GDM1 (cell line): ENCODE data around the gene KRT76.

Experiments
- DNase-seq: peaks from one replicate; lab custom pipeline; 2025; lab: John Stamatoyannopoulos, UW

The KRT76 gene

DNA sequence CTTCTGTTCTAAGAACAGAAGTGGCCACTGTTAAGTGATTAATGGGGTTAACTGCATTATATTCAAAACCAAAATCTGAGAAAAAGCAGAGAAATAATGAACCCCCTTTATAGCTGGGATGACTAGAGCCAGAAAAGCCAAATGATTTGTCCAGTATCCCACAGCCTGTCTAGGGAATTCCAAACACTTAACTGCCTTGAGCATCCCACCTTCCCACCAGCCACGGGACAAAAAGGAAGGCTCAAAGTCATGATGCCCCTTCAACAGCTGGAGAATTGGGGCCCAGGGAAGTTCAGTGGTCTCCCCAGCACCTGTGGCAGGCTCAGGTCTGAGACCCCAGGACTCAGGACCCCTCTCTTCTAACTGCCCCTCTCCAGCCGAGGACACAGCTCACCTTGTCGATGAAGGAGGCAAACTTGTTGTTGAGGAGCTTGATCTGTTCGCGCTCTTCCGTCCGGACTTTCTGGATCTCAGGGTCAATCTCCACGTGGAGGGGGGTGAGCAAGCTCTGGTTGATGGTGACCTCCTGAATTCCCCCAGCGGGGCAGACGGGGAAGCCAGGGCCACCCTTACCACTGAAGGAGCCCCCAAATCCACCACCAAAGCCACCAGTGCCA is 36.2 kb upstream of the KRT76 start:
- DNase-seq: no peak

DNA sequence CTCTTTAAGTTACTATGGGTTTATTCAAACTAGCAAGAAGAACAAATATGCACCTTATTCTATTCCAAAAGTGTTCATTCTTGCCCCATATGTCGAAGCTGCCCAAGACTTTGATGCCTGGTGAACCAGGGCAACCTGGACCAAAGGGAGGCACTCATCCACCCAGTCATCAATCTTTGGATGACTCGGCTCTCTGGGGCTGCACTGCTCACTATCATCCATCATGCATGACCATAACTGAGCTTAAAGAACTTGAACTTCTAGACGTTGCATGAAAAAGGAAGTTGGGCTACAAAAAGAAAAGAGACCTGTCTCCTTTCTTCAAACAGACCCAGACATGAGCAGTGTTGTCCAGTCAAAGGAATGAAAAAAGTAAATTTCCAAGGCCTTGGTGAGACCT is 35.6 kb upstream of the KRT76 start:
- DNase-seq: no peak

DNA sequence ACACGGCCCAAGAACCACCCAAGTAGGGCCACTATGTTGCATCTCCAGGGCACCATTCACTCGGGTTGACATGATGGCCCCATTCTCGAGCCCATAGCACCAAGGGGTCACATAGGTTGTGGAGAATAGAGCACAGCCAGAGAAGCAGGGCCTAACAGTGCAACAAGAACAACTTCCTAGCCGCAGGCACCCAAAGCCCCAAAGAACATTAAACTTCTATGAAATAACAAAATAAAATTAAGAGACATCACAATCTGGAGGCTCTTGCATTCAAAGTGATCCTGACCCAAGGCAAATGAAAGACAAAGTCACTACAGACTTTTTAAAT is 34.9 kb upstream of the KRT76 start:
- DNase-seq: no peak

DNA sequence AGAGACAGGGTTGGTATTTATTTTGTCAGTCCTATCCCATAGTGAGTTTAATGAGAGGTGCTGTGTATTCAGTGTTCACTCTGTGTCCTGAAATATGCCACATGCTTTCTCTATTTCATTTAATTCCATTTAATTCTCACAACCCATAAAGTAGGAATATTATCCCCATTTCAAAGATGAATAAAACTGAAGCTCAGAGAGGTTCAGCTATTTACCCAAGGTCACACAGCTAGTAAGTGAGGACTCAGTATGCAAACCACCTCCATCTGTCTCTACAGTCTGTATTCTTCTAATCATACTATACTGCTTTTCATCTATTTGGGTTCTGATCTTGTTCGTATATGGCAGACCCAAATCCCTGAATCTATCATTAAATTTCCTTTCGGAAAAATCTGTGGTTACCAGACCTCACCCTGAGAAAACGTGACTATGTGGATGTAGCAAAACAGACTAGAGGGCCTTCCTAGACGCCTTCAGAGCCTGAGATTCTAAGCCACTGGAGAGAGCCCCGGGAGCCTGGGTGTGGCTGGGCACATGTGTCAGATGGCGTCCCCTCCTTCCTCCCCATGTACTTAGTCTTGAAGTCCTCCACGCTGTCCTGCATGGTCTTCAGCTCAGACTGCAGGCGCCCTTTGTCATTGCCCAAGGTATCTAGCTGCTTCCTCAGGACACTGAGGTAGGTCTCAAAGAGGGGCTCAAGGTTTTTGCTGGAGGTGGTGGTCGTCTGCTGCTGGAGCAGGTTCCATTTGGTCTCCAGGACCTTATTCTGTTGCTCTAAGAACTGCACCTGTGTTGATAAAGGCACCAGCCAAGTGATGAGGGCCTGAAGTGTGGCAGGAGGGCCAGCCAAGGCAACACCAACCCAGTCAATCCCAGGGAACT is 34.3 kb upstream of the KRT76 start:
- DNase-seq: no peak

DNA sequence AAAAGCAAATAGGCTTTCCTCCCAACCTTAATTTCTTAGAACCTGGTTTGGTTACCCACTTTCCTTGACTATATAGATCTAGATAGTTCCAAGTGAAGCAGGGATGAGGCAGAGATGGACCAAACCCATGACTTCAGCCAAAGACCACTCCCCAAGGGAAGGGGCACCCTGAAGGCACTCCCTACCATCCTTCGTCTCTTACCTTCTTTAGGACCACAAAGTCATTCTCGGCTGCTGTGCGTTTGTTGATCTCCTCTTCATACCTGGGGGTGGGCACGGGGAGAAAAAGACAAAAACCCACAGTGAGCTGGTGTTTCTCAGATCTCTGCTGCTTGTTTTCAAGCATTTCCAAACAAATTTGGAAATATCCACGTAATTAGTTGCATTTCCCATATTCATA is 33.4 kb upstream of the KRT76 start:
- no peak for DNase-seq

DNA sequence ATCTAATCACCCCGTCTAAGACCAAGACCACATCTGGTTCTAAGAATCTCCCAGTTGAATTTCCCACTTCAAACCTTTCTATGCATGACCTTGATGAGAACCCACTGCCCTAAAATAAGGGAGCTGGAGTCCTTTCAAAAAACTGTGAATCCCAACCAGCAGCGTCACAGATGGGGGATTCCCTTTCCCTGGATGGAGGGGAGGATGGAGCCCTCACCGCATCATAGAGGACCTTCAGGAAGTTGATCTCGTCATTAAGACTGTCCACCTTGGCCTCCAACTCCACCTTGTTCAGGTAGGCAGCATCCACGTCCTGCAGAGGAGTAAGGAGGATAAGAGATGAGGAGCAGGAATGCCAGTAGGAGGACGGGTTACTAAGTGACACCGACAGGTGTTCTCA is 32.0 kb upstream of the KRT76 start:
- DNase-seq: no peak

DNA sequence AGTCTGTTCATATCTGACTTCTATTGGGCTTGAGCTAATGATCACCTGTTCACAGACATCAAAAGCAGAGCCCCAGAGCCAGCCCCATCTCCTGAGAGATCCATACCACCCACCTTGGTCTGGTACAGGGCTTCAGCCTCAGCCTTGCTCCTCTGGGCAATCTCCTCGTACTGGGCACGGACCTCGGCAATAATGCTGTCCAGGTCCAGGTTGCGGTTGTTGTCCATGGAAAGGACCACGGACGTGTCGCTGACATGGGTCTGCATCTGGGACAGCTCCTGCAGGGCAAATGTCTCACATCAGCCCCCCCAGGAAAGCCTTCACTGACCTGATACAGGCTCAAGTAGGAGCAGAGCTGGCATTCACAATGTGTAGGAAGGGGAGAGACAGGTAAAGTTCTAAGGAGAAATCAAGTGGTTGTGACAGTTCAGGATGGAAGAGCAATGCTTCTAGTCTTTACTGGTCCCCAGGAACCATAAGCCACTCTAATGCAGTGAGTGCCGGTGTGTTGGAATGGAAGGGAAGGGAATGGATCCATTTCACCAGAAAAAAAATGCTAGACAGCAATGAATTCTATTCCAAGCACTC is 31.5 kb upstream of the KRT76 start:
- no peak for DNase-seq

DNA sequence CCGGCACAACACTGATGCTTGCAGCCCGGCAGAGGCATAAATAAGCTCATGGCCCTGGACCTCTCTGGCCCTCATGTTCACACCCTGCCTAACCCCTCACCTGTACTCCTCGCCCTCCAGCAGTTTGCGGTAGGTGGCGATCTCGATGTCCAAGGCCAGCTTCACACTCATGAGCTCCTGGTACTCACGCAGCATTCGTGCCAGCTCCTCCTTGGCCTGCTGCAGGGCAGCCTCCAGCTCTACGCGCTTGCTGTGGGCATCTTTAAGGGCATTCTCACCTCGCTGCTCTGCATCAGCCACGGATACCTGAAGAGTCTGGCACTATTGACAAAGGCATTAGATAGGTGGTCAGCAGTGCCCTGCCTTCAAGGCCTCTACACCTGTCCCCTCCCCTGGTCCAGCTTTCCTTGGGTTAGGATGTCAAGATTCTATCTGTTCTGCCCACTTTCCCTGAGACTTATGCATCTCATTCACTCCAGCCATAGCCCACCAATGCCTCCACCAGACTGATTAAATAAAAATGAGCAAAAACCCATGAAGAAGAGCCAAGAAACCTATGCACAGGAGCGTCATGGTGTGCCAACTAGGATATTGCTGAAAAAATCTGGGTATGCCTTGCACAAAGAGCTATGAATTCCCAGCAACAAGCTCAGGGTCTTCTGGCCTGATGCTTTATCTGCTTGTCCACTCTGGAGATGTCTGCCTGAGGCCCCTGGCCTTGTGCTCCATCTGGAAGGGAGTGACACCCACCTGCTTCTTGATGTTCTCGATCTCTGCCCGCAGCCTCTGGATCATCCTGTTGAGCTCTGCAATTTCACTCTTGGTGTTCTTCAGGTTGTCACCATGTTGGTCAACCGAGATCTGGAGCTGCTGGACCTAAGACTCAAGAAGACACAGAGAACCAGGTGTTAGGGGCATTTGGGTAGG is 30.7 kb upstream of the KRT76 start:
- DNase-seq: no peak

DNA sequence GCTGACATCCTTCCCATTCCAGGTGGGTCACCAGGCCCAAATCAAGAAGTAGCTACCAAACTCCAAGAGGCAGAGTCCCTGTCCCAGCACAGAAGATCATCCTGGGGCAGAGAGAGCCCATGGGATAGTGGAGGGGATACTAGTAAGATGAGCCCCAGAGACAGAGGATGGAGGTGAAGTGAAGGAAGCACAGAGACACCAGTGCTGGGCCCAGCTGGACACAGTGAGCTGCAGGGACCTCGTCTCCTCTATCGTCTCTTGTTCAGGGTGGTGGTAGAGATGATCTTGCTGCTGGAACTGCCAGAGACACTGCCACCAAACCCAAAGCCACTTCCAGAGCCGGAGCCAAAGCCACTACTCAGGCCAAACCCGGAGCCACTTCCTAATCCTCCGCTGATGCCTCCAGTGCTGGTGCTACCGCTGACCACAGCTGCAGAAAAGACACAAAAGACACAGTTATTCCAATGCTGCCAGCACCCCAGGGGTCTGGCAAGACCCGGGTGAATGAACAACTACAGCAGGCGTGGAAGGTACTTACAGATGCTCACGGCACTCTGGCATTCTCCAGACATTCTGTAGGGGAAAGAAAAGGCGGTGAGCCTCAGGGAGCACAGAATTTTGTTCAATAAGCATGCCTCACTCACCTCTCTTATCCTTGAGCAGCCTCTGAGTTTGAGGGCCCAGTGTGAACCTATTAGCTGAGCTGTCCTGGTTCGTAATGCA is 29.8 kb upstream of the KRT76 start:
- no peak for DNase-seq

DNA sequence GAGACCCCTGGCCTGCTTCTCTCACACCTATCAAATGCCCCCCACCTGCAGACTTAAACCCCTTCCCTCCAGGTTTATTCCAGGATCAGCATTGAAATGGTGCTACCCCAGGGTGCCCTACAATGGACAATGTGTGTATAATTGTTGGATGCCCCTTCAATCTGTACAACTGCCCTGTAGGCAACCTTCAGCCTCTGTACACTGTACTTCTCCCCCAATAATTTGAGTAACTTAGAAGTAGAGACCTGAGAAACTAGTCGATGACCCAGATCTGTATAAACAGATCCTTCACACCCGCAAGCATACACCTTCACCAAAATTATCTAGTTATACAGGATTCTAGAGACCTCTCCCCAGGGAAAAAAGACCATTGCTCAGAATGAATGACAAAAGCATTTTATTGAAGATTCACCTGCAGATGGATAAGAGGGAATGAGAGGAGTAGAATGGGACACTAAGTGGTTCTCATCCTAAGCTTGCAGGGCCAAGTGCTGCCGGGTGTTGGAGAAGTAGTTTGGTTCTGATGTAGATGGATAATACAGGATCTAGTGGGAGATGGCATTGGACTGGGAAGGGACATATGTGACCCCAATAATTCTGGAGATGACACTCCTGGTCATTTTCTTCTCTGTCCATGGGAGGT is 29.1 kb upstream of the KRT76 start:
- DNase-seq: no peak

DNA sequence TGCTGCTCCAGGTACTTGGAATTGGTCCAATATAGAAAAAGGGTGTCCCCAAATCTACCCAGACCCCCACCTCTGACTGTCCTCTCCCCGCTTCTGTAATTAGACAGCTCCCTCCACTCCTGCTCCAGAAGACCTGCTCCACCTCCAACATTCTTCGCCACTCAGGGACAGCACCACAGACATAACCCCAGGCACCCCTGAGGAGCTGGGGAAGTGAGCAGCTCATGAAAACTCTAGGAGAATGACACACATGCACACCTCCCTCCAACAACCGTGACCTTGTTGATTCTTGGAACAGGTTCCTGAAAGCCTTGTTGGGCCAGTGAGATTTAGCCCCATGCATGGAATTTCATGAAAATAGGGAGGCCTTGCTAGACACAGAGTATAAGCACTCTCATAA is 28.6 kb upstream of the KRT76 start:
- DNase-seq: no peak

DNA sequence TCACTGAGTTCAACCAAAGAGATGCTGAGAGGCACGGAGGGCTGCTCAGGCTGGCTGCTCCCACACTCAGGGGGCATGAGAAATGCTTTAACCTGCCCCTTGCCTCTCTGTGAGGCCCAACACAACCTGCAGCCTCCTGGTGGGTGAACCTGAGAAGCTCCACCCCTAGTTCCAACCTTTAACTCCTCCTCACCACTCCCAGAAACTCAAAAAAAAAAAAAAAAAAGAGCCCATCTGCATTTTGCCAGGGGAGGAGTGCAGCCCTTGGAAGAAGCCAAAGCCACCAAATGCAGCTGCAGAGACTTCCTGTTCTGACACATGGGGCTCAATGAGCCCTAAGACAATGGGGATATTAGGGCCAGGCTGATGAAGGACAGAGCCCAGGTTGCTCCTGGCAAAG is 27.9 kb upstream of the KRT76 start:
- DNase-seq: no peak

DNA sequence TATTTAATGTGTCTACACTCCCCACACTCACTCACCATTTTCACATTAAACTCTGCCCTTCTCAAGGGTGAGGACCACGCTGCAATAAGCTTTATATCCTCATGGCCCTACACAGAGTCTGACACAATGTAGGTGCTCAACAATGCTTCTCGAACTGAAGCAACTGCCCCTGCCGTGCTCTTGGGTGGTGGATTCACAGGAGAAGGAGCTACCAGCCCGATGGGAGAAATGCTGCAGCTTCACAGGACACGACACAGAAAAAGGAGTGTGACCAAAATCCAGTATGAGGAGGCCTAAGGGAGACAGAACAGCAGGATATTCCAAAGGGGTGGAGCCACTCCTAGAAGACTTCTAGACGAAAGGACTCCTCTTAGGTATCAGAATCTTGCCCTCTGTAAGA is 25.3 kb upstream of the KRT76 start:
- DNase-seq: no peak

DNA sequence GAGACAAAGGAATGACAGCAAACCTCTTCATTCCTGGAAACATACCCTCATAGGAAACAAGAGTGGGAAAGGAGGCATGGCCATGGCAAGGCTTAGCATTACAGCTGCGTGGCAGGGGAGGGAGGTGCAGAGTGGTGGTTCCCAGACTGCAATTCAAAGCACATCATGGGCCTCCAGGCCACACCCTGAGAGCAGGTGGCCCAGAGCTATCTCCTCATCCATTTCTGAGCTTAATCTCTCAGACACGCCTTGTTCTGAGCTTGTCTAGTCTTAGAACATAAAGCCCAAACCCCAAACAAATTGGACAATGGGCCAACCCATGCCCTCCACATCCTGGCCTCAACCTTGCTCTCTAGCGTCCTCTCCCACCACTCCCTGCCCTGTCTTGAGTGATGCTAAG is 24.6 kb upstream of the KRT76 start:
- DNase-seq: no peak

DNA sequence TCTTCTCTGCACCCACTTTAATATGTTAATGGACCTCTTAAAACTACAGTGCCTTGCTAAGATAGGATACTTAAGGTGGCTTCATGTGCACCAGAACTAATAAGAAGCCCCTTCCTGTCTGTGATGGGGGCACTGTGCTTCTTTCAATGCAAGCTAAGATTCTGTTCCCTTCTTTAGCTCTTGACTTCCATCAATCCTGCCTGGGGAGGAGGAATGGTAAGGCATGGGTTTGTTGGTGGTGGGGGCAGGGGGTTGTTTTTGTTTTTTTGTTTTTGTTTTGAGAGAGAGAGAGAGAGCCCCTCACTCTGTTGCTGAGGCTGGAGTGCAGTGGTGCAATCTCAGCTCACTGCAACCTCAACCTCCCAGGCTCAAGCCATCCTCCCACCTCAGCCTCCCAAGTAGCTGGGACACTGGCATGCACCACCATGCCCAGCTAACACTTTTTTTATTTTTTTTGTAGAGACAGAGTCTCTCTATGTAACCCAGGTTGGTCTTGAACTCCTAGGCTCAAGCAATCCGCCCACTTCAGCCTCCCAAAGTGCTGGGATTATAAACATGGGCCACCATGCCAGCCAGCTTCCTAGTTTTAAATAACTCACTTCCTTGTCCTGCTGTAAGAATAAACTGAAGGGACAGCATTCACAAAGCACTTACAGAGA is 23.2 kb upstream of the KRT76 start:
- no peak for DNase-seq

DNA sequence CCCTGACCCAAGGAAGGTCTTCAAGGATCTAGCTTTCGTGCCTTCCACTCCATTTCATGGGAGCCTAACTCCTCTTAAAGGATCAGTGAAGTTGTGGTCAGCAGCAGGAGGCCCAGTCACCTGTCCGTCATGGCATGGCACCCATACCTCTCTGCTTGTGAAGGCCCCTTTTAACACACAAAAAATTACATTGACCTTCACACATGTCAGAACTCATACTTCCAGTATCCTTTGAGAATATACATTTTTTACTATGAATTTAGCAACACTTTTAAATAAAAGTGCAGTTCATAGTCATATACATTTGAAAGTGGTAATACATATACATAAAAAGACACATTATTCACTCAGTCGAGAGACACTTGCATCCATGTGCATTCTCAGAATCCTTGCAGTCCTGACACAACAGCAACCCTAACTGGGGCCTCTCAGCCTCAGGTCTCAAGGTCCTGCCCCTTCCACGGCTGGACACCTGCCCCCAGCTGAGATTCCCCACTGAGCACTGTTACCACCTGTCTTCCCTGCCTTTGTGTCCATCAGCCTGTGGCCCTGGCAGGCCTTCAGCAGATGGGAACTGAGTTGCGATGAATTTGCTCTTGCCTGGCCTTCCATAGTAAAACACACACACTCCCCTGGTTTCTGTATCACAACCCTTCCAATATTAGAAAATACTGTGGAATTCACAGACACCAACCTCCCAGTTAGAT is 22.5 kb upstream of the KRT76 start:
- no peak for DNase-seq

DNA sequence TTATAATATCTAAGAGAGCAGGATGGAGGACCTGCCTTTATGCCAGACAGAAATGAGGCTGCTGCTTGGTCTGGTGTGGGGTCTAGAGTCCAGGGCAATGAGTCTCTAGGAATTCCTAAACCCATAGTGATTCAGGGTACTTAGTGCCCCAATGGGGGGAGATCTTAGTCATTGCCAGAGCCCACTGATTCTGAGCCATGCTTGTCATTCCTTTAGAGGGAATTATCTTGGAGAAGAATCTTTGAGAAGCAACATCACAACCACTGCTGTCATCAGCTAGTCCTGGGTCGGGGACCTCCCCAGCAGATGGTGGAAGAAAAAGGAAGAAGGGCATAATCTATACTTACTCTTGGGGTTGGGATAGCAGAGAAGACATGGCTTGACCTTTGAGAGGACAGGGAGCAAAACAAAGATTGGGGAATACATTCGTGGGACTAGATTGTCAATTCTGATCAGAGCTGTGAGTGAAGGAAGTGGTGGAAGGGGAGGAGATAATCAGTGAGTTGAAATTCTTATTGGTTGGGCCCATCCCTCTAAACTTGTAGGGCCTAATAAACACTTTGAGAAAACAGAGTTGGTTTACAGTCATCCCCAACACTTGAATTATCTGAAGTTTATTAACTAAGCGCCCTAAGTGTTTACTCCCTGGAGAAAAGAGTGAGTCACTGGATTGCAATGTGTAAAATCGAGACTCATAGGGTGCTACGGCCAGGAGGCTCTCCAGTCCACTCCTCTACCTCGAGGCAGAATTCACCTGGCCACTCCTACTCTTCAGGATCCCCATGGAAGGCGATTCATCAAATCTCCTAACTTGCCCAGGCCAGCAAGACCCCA is 21.7 kb upstream of the KRT76 start:
- no peak for DNase-seq

DNA sequence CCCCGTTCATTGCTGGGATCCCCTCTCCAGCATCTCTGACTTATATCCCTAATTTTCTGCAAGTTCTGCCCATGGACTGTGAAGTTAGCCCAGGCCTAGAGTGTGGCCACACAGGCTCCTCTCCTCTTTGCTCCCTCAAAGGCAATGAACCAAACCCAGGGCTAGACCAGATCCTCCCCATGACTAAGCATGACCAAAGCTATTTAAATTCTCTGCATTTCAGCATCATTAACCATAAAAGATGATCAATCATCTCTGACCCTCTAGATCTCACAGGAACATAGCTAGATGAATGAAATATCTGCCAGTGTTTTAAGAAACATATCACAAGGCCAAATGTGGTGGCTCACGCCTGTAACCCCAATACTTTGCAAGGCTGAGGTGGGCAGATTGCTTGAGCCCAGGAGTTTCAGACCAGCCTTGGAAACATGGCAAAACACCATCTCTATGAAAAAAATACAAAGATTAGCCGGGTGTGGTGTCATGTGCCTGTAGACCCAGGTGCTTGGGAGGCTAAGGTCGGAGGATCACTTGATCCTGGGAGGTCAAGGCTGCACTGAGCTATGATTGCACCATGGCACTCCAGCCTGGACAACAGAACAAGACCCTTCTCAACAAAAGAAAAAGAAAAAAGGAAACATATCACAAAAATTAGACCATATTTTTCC is 21.0 kb upstream of the KRT76 start:
- no peak for DNase-seq

DNA sequence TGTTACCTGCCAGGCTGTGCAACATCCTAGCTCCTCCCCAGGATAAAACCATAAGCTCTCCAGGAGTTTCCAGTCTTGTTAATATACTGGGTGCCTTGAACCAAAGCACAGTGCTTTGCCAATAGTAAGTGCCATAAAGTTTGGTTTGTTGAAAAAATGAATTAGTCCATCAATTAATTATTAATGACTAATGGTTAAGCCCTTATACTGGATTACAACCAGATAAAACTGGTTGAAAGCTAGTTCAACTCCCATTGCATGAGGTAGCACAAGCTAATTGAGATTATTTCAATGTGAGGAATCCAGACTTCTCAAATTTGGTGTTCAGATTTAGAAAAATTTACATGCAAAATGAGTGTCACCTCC is 20.4 kb upstream of the KRT76 start:
- DNase-seq: no peak
